K562 (cell line): ENCODE data around the gene SGPL1. TPM values are rescaled to one million over a fixed set of nuclear protein-coding genes. Genes with fewer than 3 reads are reported as not detected.

Experiments
- ATAC-seq: fragments of 200-7000 bp; cut with Tn5 transposase; 3 replicates; pipeline ENCODE4 v1.9.1; 2020; ENCODE audit warnings: moderate library complexity
- BruUV-seq: library from RNA; stranded (reverse); fragments of 400-500 nt; replicated peaks from 2 replicates; lab custom pipeline; 2021; lab: Mats Ljungman, UMichigan
- CTCF ChIA-PET: fragments of 300-600 bp; formaldehyde crosslinking; extraction: SDS; loops from one replicate; lab custom pipeline; 2021; ENCODE audit warnings: low intra/inter-chr PET ratio; lab: Yijun Ruan, JAX
- POLR2A ChIA-PET: fragments of 300-600, 350-650 bp; sonication (Branson Sonifier 250); formaldehyde crosslinking; extraction: SDS; loops from one replicate; lab custom pipeline; 2021; ENCODE audit warnings: antibody characterized with exemption, inconsistent platforms; lab: Yijun Ruan, JAX
- DNase-seq, 4 experiments: peaks; one replicate each; pipeline versions ENCODE4 v3.0.0 to v3.0.0-alpha.2; 2011 to 2018; ENCODE audit warnings: low spot score in 3 of 4, mixed read lengths in 3 of 4; ENCODE audit errors: extremely low read depth in 1 of 4
- FAIRE-seq: peaks from 2 replicates; lab custom pipeline; 2011; peaks lifted over from hg19 to GRCh38; lab: Jason Lieb, UNC
- H2AFZ ChIP-seq: 2 replicates; pipeline ENCODE4 v1.6.0; 2011; ENCODE audit warnings: low read depth, low read length, control low read depth, inconsistent platforms
- H3K27ac ChIP-seq: fragments of 200-600 bp; 3 replicates; pipeline ENCODE4 v1.8.0; 2011; ENCODE audit warnings: low read depth, mild to moderate bottlenecking, control low read depth, inconsistent platforms, low read length, moderate library complexity, mixed read lengths; ENCODE audit errors: extremely low read depth
- H3K27me3 ChIP-seq, 2 experiments: fragments of 300-600 bp in 1 of 2; 2 replicates in 1 of 2; 3 replicates in 1 of 2; pipeline versions ENCODE4 v1.6.0 to v1.8.0; 2011; ENCODE audit warnings: inconsistent platforms in 2 of 2, low read length in 2 of 2, mild to moderate bottlenecking in 1 of 2, mixed read lengths in 1 of 2, moderate library complexity in 1 of 2; ENCODE audit not compliant: control insufficient read depth in 2 of 2, insufficient read depth in 2 of 2
- H3K36me3 ChIP-seq: fragments of 300-600 bp; 3 replicates; pipeline ENCODE4 v1.8.0; 2011; ENCODE audit warnings: mild to moderate bottlenecking, low read length, inconsistent platforms; ENCODE audit not compliant: control insufficient read depth, insufficient read depth
- H3K4me1 ChIP-seq, 2 experiments: fragments of 200-600 bp in 1 of 2; replicated peaks in 1 of 2; 2 replicates in 1 of 2; 3 replicates in 1 of 2; pipeline versions ENCODE4 v1.5.1 to v1.8.0; 2011; ENCODE audit warnings: inconsistent platforms in 2 of 2, low read length in 2 of 2, mild to moderate bottlenecking in 1 of 2, mixed read lengths in 1 of 2, moderate library complexity in 1 of 2; ENCODE audit not compliant: control insufficient read depth in 2 of 2, insufficient read depth in 2 of 2
- H3K4me2 ChIP-seq: 2 replicates; pipeline ENCODE4 v1.6.1; 2011; ENCODE audit warnings: low read length, control low read depth, inconsistent platforms, mixed read lengths; ENCODE audit not compliant: insufficient read depth
- H3K4me3 ChIP-seq: fragments of 200-600 bp; sonication (generic), shearing (Covaris generic); 2 replicates; pipeline ENCODE4 v1.5.1; 2016; ENCODE audit warnings: control low read depth, inconsistent platforms
- H3K79me2 ChIP-seq: fragments of 200-600 bp; 3 replicates; pipeline ENCODE4 v1.8.0; 2011; ENCODE audit warnings: low read length, inconsistent platforms; ENCODE audit not compliant: control insufficient read depth, insufficient read depth
- H3K9ac ChIP-seq, 2 experiments: 2 replicates each; pipeline versions ENCODE4 v1.6.0 to v1.6.1; 2011; ENCODE audit warnings: low read depth in 2 of 2, low read length in 2 of 2, control low read depth in 1 of 2, inconsistent platforms in 1 of 2, mild to moderate bottlenecking in 1 of 2, mixed read lengths in 1 of 2; ENCODE audit not compliant: insufficient read depth in 1 of 2
- H3K9me1 ChIP-seq: one replicate; pipeline ENCODE4 v1.6.0; 2011; ENCODE audit warnings: inconsistent platforms, mild to moderate bottlenecking, low read length, moderate library complexity; ENCODE audit not compliant: control insufficient read depth, insufficient read depth
- H3K9me3 ChIP-seq: replicated peaks from 2 replicates; pipeline ENCODE4 v1.5.1; 2011; ENCODE audit warnings: low read depth, low read length, inconsistent platforms; ENCODE audit not compliant: control insufficient read depth, insufficient read depth
- H4K20me1 ChIP-seq: replicated peaks from 2 replicates; pipeline ENCODE4 v1.6.1; 2011; ENCODE audit warnings: low read length, inconsistent platforms, mixed read lengths; ENCODE audit not compliant: control insufficient read depth, insufficient read depth
- CBFA2T3 ChIP-seq: fragments of 450-650 bp; IDR thresholded peaks from 2 replicates; pipeline ENCODE4 v1.6.1; 2017
- L3MBTL2 ChIP-seq: fragments of 450-650 bp; IDR thresholded peaks from 2 replicates; pipeline ENCODE4 v1.6.1; 2016; ENCODE audit warnings: mild to moderate bottlenecking, moderate library complexity
- MCM3 ChIP-seq: fragments of 450-650 bp; IDR thresholded peaks from 2 replicates; pipeline ENCODE4 v1.6.1; 2016
- MTA1 ChIP-seq: fragments of 450-650 bp; IDR thresholded peaks from 2 replicates; pipeline ENCODE4 v1.6.1; 2017; ENCODE audit warnings: borderline replicate concordance
- NONO ChIP-seq, 2 experiments: fragments of 200-400 bp in 1 of 2; fragments of 450-650 bp in 1 of 2; formaldehyde crosslinking in 1 of 2; IDR thresholded peaks; 2 replicates each; pipeline ENCODE4 v1.6.1; 2017; ENCODE audit warnings: low read depth in 2 of 2, mild to moderate bottlenecking in 2 of 2, moderate library complexity in 2 of 2, low read length in 1 of 2
- PCBP1 ChIP-seq: fragments of 200-400 bp; formaldehyde crosslinking; IDR thresholded peaks from 2 replicates; pipeline ENCODE4 v1.6.1; 2018; ENCODE audit warnings: mild to moderate bottlenecking, low read depth, low read length; ENCODE audit not compliant: poor library complexity, severe bottlenecking
- PHF21A ChIP-seq: fragments of 450-650 bp; IDR thresholded peaks from 2 replicates; pipeline ENCODE4 v1.6.1; 2017; ENCODE audit warnings: low read depth, borderline replicate concordance
- RAD21 ChIP-seq, 2 experiments: fragments of 250-450 bp in 1 of 2; fragments of 450-650 bp in 1 of 2; sonication (Bioruptor Pico) in 1 of 2; formaldehyde crosslinking in 1 of 2; IDR thresholded peaks in 1 of 2; conservative IDR thresholded peaks in 1 of 2; 2 replicates each; pipeline versions ENCODE4 v1.4.0 to v1.8.0; 2020 to 2022; ENCODE audit warnings: mild to moderate bottlenecking in 2 of 2, moderate library complexity in 1 of 2
- RBBP5 ChIP-seq: fragments of 200-600 bp; sonication (generic); IDR thresholded peaks from 2 replicates; pipeline ENCODE4 v1.6.1; 2012; ENCODE audit warnings: borderline replicate concordance, mild to moderate bottlenecking, low read length, control low read depth, inconsistent platforms; ENCODE audit not compliant: insufficient read depth, poor library complexity, severe bottlenecking
- SPI1 ChIP-seq: IDR thresholded peaks from 2 replicates; pipeline ENCODE4 v1.6.1; 2011; ENCODE audit warnings: low read depth, low read length, control low read depth, borderline replicate concordance
- TCF7L2 ChIP-seq: fragments of 150-350 bp; IDR thresholded peaks from 2 replicates; pipeline ENCODE4 v1.6.1; 2016; ENCODE audit warnings: low read depth, mild to moderate bottlenecking, low read length, moderate library complexity
- ZNF263 ChIP-seq: sonication (generic); formaldehyde crosslinking; IDR thresholded peaks from 2 replicates; pipeline ENCODE4 v1.8.0; 2022; ENCODE audit warnings: mild to moderate bottlenecking, missing genetic modification reagents, borderline replicate concordance
- WGBS: fragments of 100-300 bp; shearing (Covaris generic); methylation state at CpG from one replicate; pipeline ENCODE4 v1.1.6; 2016; ENCODE audit warnings: low coverage, mixed read lengths; ENCODE audit not compliant: insufficient coverage; ENCODE audit errors: missing lambda C conversion rate; 5-methylcytosine and 5-hydroxymethylcytosine counted together
- in situ Hi-C: fragments of 300-500 bp; cut with MboI; formaldehyde crosslinking; loops from 4 replicates; pipeline ENCODE4 v1.15.0; 2018; ENCODE audit warnings: inconsistent platforms, mixed read lengths
- intact Hi-C: fragments of 100-400 bp; cut with micrococcal nuclease; formaldehyde crosslinking; loops from 2 replicates; pipeline ENCODE4 v1.14.2; 2022
- polyA plus RNA-seq, 8 experiments: library from polyadenylated mRNA; depleted of rRNA in 4 of 8; stranded (reverse) in 5 of 8; unstranded in 3 of 8; fragments of >200 nt; fragmentation: Nextera tagmentation in 2 of 8; fragmentation: Illumina TruSeq in 1 of 8; extraction: Ambion mirVana in 2 of 8; extraction: Trizol in 1 of 8; gene quantifications; 2 replicates each; pipeline versions ENCODE4 v1.2.1 to v1.2.3, GENCODE V29; 2011 to 2014; ENCODE audit warnings: inconsistent platforms in 1 of 8, missing spikeins in 1 of 8
- total RNA-seq, 7 experiments: library from RNA; depleted of rRNA in 6 of 7; stranded (reverse); fragments of >200 nt in 6 of 7; fragmentation: Illumina TruSeq in 2 of 7; extraction: Trizol in 2 of 7; gene quantifications; 2 replicates each; pipeline versions ENCODE4 v1.2.1 to v1.2.3, GENCODE V29; 2011 to 2021; ENCODE audit warnings: low replicate concordance in 1 of 7
- TF ChIP-seq, protein P1 (sequence below): fragments of 450-650 bp; formaldehyde crosslinking; IDR thresholded peaks from 2 replicates; pipeline ENCODE4 v1.4.0; 2022; ENCODE audit warnings: mild to moderate bottlenecking, moderate library complexity
- TF ChIP-seq, protein P2 (sequence below): fragments of 250-450 bp; sonication (Bioruptor Pico); IDR thresholded peaks from 2 replicates; pipeline ENCODE4 v1.4.0; 2020; ENCODE audit warnings: mild to moderate bottlenecking, moderate library complexity

The SGPL1 gene
- total and polyA plus RNA-seq, 9 of the 15 experiments (the other 6 are each of a cell fraction or from before 2014, with no cell fraction given), result 6.0 to 18.0 (median 8.7) TPM

DNA sequence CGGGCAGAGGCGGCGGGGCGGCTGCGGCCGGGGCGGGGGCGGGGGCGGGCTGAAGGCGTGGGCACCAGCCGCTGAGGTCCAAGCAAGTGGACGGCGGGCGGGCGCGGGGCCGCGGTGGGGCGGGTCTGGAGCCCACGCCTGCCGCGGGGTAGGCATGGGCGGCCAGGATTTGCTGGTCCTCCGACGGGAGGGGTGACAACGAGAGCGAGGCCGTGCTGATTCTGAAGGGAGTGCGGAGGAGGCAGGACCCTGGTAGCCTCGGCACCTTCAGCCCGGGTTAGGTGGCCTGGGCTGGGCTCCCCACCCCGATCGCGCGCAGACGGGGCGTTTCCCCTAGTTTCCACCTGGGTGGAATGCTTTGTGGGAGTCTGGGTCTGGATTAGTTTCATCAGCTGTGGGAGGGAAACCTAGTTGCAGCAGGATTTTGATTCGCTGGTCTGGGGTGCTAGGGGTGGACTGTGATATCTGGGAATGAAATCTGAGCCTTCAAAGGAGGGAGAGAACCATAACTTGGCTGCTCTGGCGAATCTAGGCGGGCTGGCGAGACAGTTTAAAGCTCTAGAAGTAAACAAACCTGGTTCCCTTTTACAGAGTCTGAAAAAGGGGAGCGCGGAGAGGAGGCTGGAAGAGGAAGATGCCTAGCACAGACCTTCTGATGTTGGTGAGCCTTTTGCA lies 609 bp downstream of the SGPL1 start:
- Histone ChIP-seq H3K9me3 (no peaks in the 10 kb centered on the region), H2AFZ (peak overlapping the region; percentile 87), H3K9ac (peak overlapping the region; percentile 58 to 93), H3K27me3 (no peaks in the 10 kb centered on the region), H3K36me3 (peaks cover 4% of the 10 kb centered on the region; the same call in 1 of the 3 replicates), H3K27ac (peak overlapping the region; percentile 43; the same call in 2 of the 3 replicates), H3K79me2 (0 out of 3 replicates have a peak, but pooled peaks cover 2% of the 10 kb centered on the region), H3K4me1 (peaks cover 22 to 25% of the 10 kb centered on the region in 2 experiments), H4K20me1 (0 out of 2 replicates have a peak, but pooled peaks cover 3% of the 10 kb centered on the region), H3K4me2 (peak overlapping the region; percentile 97), H3K9me1 (no peaks in the 10 kb centered on the region), H3K4me3 (peak overlapping the region; percentile 80)
- ChIA-PET POLR2A (interaction anchor here (0.6 to 1.5 kb wide), 7 partner anchors 9 to 68 kb away, joined by 3 to 5 read pairs (median 3); no protein-coding TSS in a partner anchor), CTCF (interaction anchor here (4.2 kb wide), 1 partner anchor 64 kb away, joined by 27 read pairs; no protein-coding TSS in a partner anchor)
- FAIRE-seq, result peak; percentile 79
- ATAC-seq, result peak; percentile 74
- WGBS, result 3% methylated on average over 24 of the region's 43 CpGs
- in situ Hi-C loops, result loop anchor here (10.0 kb wide), 1 partner anchor 68 kb away; the partner anchor contains the start of gene PCBD1
- DNase-seq, result peak in 2 of 4 experiments; percentile 71 to 81
- intact Hi-C loops, result loop anchor here (5.0 kb wide), 1 partner anchor 199 kb away; no protein-coding TSS in a partner anchor
- no TSS peak for BruUV-seq
- TF ChIP-seq NONO (IDR thresholded peaks at IDR 0.05; ENCODE audit: low read depth in 2 of 2, low read length in 1 of 2), result peak in 1 of 2 experiments; percentile 10; a peak in 1 of 4 replicates
- TF ChIP-seq ZNF263, result peak; percentile 25; the same call in 1 of the 2 replicates
- peak; percentile 13 for TF ChIP-seq PCBP1
- TF ChIP-seq CBFA2T3, result peak; percentile 17; the same call in 1 of the 2 replicates
- TF ChIP-seq L3MBTL2, result peak; percentile 7; the same call in 1 of the 2 replicates
- TF ChIP-seq MTA1, result peak; percentile 74; the same call in 1 of the 2 replicates
- peak; percentile 64; the same call in 1 of the 2 replicates for TF ChIP-seq PHF21A
- no peak for TF ChIP-seq TCF7L2
- TF ChIP-seq, protein P1, sequence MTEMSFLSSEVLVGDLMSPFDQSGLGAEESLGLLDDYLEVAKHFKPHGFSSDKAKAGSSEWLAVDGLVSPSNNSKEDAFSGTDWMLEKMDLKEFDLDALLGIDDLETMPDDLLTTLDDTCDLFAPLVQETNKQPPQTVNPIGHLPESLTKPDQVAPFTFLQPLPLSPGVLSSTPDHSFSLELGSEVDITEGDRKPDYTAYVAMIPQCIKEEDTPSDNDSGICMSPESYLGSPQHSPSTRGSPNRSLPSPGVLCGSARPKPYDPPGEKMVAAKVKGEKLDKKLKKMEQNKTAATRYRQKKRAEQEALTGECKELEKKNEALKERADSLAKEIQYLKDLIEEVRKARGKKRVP (CRISPR knock-in tag), result peak; percentile 41; the same call in 1 of the 2 replicates
- TF ChIP-seq SPI1, result 0 out of 2 replicates have a peak, but pooled peaks have one; percentile 5
- TF ChIP-seq, protein P2, sequence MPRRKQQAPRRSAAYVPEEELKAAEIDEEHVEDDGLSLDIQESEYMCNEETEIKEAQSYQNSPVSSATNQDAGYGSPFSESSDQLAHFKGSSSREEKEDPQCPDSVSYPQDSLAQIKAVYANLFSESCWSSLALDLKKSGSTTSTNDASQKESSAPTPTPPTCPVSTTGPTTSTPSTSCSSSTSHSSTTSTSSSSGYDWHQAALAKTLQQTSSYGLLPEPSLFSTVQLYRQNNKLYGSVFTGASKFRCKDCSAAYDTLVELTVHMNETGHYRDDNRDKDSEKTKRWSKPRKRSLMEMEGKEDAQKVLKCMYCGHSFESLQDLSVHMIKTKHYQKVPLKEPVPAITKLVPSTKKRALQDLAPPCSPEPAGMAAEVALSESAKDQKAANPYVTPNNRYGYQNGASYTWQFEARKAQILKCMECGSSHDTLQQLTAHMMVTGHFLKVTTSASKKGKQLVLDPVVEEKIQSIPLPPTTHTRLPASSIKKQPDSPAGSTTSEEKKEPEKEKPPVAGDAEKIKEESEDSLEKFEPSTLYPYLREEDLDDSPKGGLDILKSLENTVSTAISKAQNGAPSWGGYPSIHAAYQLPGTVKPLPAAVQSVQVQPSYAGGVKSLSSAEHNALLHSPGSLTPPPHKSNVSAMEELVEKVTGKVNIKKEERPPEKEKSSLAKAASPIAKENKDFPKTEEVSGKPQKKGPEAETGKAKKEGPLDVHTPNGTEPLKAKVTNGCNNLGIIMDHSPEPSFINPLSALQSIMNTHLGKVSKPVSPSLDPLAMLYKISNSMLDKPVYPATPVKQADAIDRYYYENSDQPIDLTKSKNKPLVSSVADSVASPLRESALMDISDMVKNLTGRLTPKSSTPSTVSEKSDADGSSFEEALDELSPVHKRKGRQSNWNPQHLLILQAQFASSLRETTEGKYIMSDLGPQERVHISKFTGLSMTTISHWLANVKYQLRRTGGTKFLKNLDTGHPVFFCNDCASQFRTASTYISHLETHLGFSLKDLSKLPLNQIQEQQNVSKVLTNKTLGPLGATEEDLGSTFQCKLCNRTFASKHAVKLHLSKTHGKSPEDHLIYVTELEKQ (CRISPR knock-in tag), result no peak
- no peak for TF ChIP-seq MCM3
- 0 out of 4 replicates have a peak, but pooled peaks have one; percentile 5 to 14 for TF ChIP-seq RAD21 (CRISPR knock-in tag; conservative IDR thresholded peaks at IDR 0.05 in 1 of 2, IDR thresholded peaks at IDR 0.05 in 1 of 2)
- peak; percentile 65 for TF ChIP-seq RBBP5
